Measurements from ENCODE around the gene TSLP. TPM values are rescaled to one million over a fixed set of nuclear protein-coding genes. Genes with fewer than 3 reads are reported as not detected.

The TSLP gene
- not detected in 2 replicates for total RNA-seq

GRCh38 chr5:111071413-111071812 is at the start of gene TSLP:
TSLP (plus strand) TSS chr5:111071713; CDS start chr5:111071891, 178 bp downstream.

GRCh38 chr5:111092062-111092853 is 20.7 kb downstream of the TSLP start, which contains the start of gene WDR36:
WDR36 (plus strand) TSS chr5:111092348; CDS start chr5:111092457, 109 bp downstream.

Other genes starting within 250 kb of the TSLP start
- gene WDR36, start 20.6 kb downstream of the TSLP start, total RNA-seq, result 60.8 and 64.8 TPM in 2 replicates
- 0.10 and 0.98 TPM in 2 replicates for gene CAMK4, start 152.7 kb downstream of the TSLP start, total RNA-seq